Measurements from ENCODE around the gene PLPPR5.

The PLPPR5 gene

DNA sequence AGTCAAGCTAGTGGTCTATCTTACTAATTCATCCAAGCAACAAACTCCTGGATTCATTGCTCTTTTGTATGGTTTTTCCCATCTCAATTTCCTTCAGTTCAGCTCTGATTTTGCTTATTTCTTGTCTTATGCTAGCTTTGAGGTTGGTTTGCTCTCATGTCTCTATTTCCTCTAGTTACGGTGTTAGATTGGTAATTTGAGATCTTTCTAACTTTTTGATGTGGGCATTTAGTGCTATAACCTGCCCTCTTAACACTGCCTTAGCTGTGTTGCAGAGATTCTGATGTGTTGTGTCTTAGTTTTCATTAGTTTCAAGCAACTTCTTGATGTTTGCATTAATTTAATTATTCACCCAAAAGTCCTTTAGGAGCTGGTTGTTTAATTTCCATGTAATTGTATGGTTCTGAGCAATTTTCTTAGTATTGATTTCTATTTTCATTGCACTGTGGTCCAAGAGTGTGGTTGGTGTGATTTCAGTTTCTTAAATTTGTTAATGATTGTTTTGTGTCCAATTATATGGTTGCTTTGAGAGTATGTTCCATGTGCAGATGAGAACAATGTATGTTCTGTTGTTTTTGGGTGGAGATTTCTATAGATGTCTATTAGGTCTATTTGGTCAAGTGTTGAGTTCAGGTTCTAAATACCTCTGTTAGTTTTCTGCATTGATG is 154.6 kb downstream of the PLPPR5 start:
- no peak for DNase-seq (ENCODE audit: low read depth)

DNA sequence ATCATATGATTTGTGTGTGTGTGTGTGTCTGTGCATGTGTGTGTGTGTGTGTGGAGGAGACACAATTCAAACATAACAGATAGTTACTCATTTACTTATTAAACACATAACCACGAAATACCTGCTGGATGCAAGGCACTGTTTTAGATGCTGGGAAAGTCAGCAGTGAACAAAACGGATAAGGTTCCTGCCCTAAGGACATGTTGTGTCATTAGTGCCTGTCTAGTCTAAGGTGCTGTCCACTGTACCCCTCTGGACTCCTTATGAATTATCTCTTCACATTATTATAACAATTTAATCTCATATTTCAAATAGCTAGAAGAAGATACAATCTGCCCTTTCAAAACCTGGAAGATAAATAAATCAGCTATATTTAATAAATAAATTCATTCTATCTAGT is 162.4 kb downstream of the PLPPR5 start:
- DNase-seq (ENCODE audit: low read depth) = no peak

Data from fibroblast of the conjunctiva (primary cell).